MCF 10A (cell line): Measurements from ENCODE around the gene HDAC1. TPM values are rescaled to one million over a fixed set of nuclear protein-coding genes. Genes with fewer than 3 reads are reported as not detected.

Experiments
- BruUV-seq: library from RNA; stranded (reverse); fragments of 400-500 nt; replicated peaks from 2 replicates; lab custom pipeline; 2021; lab: Mats Ljungman, UMichigan
- CTCF ChIA-PET: fragments of 300-600 bp; sonication (Branson Sonifier 250); formaldehyde crosslinking; extraction: SDS; loops from one replicate; lab custom pipeline; 2021; ENCODE audit warnings: antibody characterized with exemption, inconsistent platforms; lab: Yijun Ruan, JAX
- POLR2A ChIA-PET: fragments of 300-600, 350-650 bp; sonication (Branson Sonifier 250); formaldehyde crosslinking; extraction: SDS; loops from one replicate; lab custom pipeline; 2020; ENCODE audit warnings: antibody characterized with exemption, inconsistent platforms; lab: Yijun Ruan, JAX
- DNase-seq: peaks from one replicate; pipeline ENCODE4 v3.0.0-alpha.2; 2018; ENCODE audit not compliant: unreplicated experiment
- H3K27ac Mint-ChIP-seq: one replicate; pipeline ENCODE4 v1.8.0; 2022; ENCODE audit warnings: mild to moderate bottlenecking, low read depth, mixed read lengths; ENCODE audit not compliant: unreplicated experiment
- H3K27me3 Mint-ChIP-seq: one replicate; pipeline ENCODE4 v1.8.0; 2022; ENCODE audit warnings: mixed read lengths; ENCODE audit not compliant: insufficient read depth, unreplicated experiment
- H3K36me3 Mint-ChIP-seq: one replicate; pipeline ENCODE4 v1.8.0; 2022; ENCODE audit warnings: mild to moderate bottlenecking, moderate library complexity, mixed read lengths; ENCODE audit not compliant: insufficient read depth, unreplicated experiment
- H3K4me1 Mint-ChIP-seq: one replicate; pipeline ENCODE4 v1.8.0; 2022; ENCODE audit warnings: mixed read lengths; ENCODE audit not compliant: insufficient read depth, unreplicated experiment
- H3K4me3 Mint-ChIP-seq: one replicate; pipeline ENCODE4 v1.8.0; 2022; ENCODE audit warnings: mild to moderate bottlenecking, moderate library complexity, mixed read lengths; ENCODE audit not compliant: unreplicated experiment
- H3K9me3 Mint-ChIP-seq: one replicate; pipeline ENCODE4 v1.8.0; 2022; ENCODE audit warnings: mixed read lengths; ENCODE audit not compliant: unreplicated experiment
- intact Hi-C: fragments of 100-400 bp; cut with micrococcal nuclease; formaldehyde crosslinking; loops from 2 replicates; pipeline ENCODE4 v1.14.1; 2022
- total RNA-seq: library from RNA; stranded (reverse); gene quantifications from 2 replicates; pipeline ENCODE4 v1.2.3, GENCODE V29; 2022
- TF ChIP-seq, protein P1 (sequence below): fragments of 200-600 bp; IDR thresholded peaks from one replicate; pipeline ENCODE4 v1.8.0; 2022; ENCODE audit warnings: antibody characterized with exemption, mild to moderate bottlenecking; ENCODE audit not compliant: unreplicated experiment

HDAC1 gene
- total RNA-seq, 1 experiment from 2014 or later: 39.7 TPM

DNA sequence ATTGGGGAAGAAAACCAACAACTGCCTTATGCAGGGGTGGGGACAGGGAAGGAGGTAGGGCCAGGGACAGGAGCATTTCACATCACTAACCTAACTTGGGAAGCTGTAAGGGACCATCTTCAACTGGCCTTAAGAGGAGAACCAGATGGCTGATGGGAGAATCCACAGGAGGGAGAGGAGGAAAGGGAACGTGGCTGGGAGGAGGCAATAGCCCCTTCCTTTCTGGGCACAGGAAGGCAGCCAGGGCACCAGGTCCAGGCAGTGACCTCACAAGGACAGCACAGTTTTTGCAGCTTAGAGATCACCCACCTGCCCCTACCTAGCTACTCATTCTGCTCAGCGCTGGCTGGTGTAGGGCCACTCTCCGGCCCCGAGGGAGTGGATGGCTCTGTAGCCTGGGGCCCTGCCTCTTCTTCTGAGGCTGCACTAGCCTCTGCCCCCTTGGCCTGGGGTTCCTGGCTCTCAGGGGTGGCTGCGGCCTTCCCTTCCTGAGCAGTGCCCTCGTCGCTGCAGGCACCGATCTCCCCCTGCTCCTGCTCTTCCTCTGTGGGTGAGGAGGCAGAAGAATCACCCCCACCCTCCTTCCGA is 42.5 kb downstream of the HDAC1 start:
- intact Hi-C loops: no loop called here
- peaks cover 17% of the 10 kb centered on the region for H3K36me3 Mint-ChIP-seq

GRCh38 chr1:32334864-32335534 is 43.1 kb downstream of the HDAC1 start:
- TF ChIP-seq, protein P1, sequence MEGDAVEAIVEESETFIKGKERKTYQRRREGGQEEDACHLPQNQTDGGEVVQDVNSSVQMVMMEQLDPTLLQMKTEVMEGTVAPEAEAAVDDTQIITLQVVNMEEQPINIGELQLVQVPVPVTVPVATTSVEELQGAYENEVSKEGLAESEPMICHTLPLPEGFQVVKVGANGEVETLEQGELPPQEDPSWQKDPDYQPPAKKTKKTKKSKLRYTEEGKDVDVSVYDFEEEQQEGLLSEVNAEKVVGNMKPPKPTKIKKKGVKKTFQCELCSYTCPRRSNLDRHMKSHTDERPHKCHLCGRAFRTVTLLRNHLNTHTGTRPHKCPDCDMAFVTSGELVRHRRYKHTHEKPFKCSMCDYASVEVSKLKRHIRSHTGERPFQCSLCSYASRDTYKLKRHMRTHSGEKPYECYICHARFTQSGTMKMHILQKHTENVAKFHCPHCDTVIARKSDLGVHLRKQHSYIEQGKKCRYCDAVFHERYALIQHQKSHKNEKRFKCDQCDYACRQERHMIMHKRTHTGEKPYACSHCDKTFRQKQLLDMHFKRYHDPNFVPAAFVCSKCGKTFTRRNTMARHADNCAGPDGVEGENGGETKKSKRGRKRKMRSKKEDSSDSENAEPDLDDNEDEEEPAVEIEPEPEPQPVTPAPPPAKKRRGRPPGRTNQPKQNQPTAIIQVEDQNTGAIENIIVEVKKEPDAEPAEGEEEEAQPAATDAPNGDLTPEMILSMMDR: peak; percentile 33
- H3K36me3 Mint-ChIP-seq: peaks cover 11% of the 10 kb centered on the region
- ChIA-PET CTCF (no interaction called here), POLR2A (no interaction called here)
- intact Hi-C loops: no loop called here
- BruUV-seq: no TSS peak
- peak overlapping the region; percentile 30 for H3K4me3 Mint-ChIP-seq
- H3K4me1 Mint-ChIP-seq: no peaks in the 10 kb centered on the region
- no peaks in the 10 kb centered on the region for H3K9me3 Mint-ChIP-seq
- DNase-seq: no peak
- H3K27me3 Mint-ChIP-seq: no peaks in the 10 kb centered on the region
- H3K27ac Mint-ChIP-seq: no peak overlapping the region

More for the DNA sequence above, 42.5 kb downstream of the HDAC1 start:
- BruUV-seq: no TSS peak
- H3K27ac Mint-ChIP-seq: no peak overlapping the region
- CTCF ChIA-PET: no interaction called here
- TF ChIP-seq, protein P1: no peak
- no peak for DNase-seq
- H3K9me3 Mint-ChIP-seq: no peaks in the 10 kb centered on the region
- H3K4me3 Mint-ChIP-seq: peak overlapping the region; percentile 52
- no peaks in the 10 kb centered on the region for H3K4me1 Mint-ChIP-seq
- H3K27me3 Mint-ChIP-seq: no peaks in the 10 kb centered on the region
- POLR2A ChIA-PET: no interaction called here

DNA sequence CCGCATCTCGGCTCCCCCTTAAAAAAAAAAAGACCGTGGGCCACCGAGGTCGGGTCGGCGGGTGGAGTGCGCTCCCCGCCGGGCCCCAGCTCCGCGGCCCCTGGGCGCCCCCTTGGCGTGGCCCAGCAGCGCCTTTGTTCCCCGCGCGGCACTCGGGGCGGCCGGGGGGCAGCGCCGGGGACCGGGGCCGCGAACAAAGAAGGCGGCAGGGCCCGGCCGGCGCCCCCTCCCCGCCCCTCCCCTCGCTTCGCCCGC is 43.6 kb downstream of the HDAC1 start:
- ChIA-PET POLR2A (no interaction called here), CTCF (interaction anchor here (0.6 to 1.9 kb wide), 2 partner anchors 116 to 120 kb away, joined by 3 to 5 read pairs; no protein-coding TSS in a partner anchor)
- no peak overlapping the region for H3K27ac Mint-ChIP-seq
- TF ChIP-seq, protein P1: no peak
- BruUV-seq: no TSS peak
- no peaks in the 10 kb centered on the region for H3K27me3 Mint-ChIP-seq
- H3K4me3 Mint-ChIP-seq: no peak overlapping the region
- intact Hi-C loops: no loop called here
- no peak for DNase-seq
- no peaks in the 10 kb centered on the region for H3K4me1 Mint-ChIP-seq
- H3K9me3 Mint-ChIP-seq: no peaks in the 10 kb centered on the region
- H3K36me3 Mint-ChIP-seq: peaks cover 7% of the 10 kb centered on the region

DNA sequence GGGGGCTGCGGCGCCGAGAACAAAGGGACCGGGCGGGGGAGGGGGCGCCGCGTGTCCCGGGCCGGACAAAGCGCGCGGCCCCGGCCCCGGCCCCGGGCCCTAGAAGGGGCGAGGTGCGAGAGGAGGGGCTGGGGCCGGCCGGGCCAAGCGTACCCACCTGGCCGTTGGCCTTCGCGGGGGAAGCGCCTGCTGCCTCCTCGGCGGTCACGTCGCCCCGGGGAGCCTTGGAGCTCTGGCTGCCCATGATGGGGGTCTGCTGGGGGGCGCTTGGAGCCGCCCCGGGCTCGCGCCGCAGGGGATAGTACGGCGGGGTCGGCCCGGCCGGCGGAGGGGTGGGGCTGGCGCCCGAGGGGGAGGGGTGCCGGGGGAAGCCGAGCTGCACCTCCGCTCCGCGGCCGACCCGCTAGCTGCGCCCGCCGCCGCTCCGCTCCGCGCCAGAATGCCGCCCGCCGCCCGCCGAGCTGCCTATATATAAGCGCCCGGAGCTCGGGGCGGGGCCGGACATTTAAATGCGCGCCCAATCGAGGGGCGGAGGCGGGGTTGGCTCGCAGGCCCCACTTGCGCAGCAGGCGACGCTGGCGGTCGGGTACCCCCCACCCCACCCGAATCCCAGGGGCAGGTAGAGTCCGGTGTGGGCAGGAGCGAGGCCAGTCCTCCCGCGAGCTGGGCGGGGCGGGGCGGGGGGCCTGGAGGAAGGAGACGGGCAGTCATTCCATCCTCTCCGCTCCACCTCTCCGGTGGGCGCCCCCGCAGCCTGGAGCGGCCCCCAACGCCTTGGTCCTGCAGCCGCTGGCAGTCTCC is 44.1 kb downstream of the HDAC1 start, which contains the start of gene MARCKSL1:
Gene MARCKSL1 (minus strand): TSS at position 444 of the 801 bp plus-strand sequence. CDS start 200 bp downstream, at position 244.
- TF ChIP-seq, protein P1: no peak
- Mint-ChIP-seq H3K9me3 (no peaks in the 10 kb centered on the region), H3K27ac (no peak within 1 kb of the TSS), H3K4me3 (peak within 1 kb of the TSS; percentile 30), H3K27me3 (no peaks in the 10 kb centered on the region), H3K36me3 (peaks cover 7% of the 10 kb centered on the region), H3K4me1 (no peaks in the 10 kb centered on the region)
- BruUV-seq: no TSS peak
- DNase-seq: no peak
- CTCF ChIA-PET: interaction anchor here (0.6 to 1.9 kb wide), 3 partner anchors 38 to 120 kb away, joined by 3 to 5 read pairs (median 4); no protein-coding TSS in a partner anchor
- intact Hi-C loops: no loop called here
- POLR2A ChIA-PET: no interaction called here
